Measurements from ENCODE around the gene GPX4. TPM values are rescaled to one million over a fixed set of nuclear protein-coding genes. Genes with fewer than 3 reads are reported as not detected.

Gene GPX4
- total and polyA plus RNA-seq, 10 of the 15 experiments (the other 5 are each of a cell fraction or from before 2014, with no cell fraction given): 33.3 to 749 (median 297) TPM

- TF ChIP-seq REST (IDR thresholded peaks at IDR 0.05; ENCODE audit: low read depth, low read length): no peak
- TF ChIP-seq KDM1A (IDR thresholded peaks at IDR 0.05; ENCODE audit: borderline replicate concordance): no peak
- TF ChIP-seq ZZZ3 (IDR thresholded peaks at IDR 0.05; ENCODE audit: control insufficient read depth, insufficient read length, low read depth): no peak
- no peak for TF ChIP-seq SUPT20H (IDR thresholded peaks at IDR 0.05; ENCODE audit: borderline replicate concordance, control insufficient read depth, low read depth, low read length)
- TF ChIP-seq RCOR1 (conservative IDR thresholded peaks at IDR 0.05; ENCODE audit: low read depth, low read length): no peak
- no peak for TF ChIP-seq SP1 (IDR thresholded peaks at IDR 0.05; ENCODE audit: low read depth, low read length)
- TF ChIP-seq SUZ12 (IDR thresholded peaks at IDR 0.05; ENCODE audit: unreplicated experiment): no peak
- TF ChIP-seq NFYA (IDR thresholded peaks at IDR 0.05; ENCODE audit: borderline replicate concordance, low read depth, low read length): no peak
- TF ChIP-seq TARDBP (IDR thresholded peaks at IDR 0.05; ENCODE audit: borderline replicate concordance): no peak
- no peak for TF ChIP-seq CREB1 (IDR thresholded peaks at IDR 0.05; ENCODE audit: low read depth)
Observed at GRCh38 chr19:1063909-1064660, 39.7 kb upstream of the GPX4 start (continued).
